ENCODE measurements around the gene GPR15. TPM values are rescaled to one million over a fixed set of nuclear protein-coding genes. Genes with fewer than 3 reads are reported as not detected.

Gene GPR15
- total and polyA plus RNA-seq, 2 donors (not counting 1 experiment from before 2014, with no cell fraction given), result under 0.01 TPM; not detected in 1

DNA sequence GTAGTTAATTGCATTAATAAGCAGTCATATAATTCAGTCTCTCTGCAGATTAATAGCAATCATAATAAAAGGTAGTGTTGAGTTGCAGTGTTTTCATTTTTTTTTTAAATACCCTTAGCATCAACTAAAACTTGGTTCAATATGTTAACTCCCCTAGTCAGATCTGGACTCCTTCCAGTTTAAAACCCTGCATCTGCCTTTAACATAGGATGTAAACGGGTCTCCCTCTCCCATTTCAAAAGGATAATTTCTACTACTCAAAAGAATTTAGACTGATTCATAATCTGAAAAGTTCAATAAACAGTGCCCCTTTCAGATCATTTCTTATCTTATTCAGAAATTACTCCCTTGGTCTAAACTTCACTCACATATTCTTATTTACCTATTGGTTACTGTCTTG lies 50.3 kb downstream of the GPR15 start:
- Histone ChIP-seq H3K4me1 (ENCODE audit: control insufficient read depth, extremely low read depth, insufficient read depth, low read length) (no peaks in the 10 kb centered on the region), H3K9me3 (ENCODE audit: control insufficient read depth, insufficient read depth, low read depth, low read length) (no peaks in the 10 kb centered on the region), H2AFZ (ENCODE audit: low read length) (no peak overlapping the region), H3K79me2 (ENCODE audit: control insufficient read depth, insufficient read depth, low read length) (no peaks in the 10 kb centered on the region), H3K27me3 (ENCODE audit: control insufficient read depth, insufficient read depth, low read length) (no peaks in the 10 kb centered on the region), H3K36me3 (ENCODE audit: control insufficient read depth, insufficient read depth, low read length) (no peaks in the 10 kb centered on the region), H3K27ac (ENCODE audit: insufficient read depth, low read length) (no peak overlapping the region), H4K20me1 (ENCODE audit: control insufficient read depth, extremely low read depth, insufficient read depth, low read length) (no peaks in the 10 kb centered on the region), H3K4me2 (ENCODE audit: extremely low read depth, insufficient read depth, low read length) (no peak overlapping the region), H3K9ac (ENCODE audit: insufficient read depth, low read length) (no peak overlapping the region), H3K4me3 (replicated peaks in 1 of 4; ENCODE audit: control extremely low read depth in 1 of 4, insufficient read depth in 1 of 4, low read depth in 3 of 4, low read length in 4 of 4) (no peak overlapping the region)
- TF ChIP-seq, protein P1, sequence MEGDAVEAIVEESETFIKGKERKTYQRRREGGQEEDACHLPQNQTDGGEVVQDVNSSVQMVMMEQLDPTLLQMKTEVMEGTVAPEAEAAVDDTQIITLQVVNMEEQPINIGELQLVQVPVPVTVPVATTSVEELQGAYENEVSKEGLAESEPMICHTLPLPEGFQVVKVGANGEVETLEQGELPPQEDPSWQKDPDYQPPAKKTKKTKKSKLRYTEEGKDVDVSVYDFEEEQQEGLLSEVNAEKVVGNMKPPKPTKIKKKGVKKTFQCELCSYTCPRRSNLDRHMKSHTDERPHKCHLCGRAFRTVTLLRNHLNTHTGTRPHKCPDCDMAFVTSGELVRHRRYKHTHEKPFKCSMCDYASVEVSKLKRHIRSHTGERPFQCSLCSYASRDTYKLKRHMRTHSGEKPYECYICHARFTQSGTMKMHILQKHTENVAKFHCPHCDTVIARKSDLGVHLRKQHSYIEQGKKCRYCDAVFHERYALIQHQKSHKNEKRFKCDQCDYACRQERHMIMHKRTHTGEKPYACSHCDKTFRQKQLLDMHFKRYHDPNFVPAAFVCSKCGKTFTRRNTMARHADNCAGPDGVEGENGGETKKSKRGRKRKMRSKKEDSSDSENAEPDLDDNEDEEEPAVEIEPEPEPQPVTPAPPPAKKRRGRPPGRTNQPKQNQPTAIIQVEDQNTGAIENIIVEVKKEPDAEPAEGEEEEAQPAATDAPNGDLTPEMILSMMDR (conservative IDR thresholded peaks at IDR 0.05 in 1 of 2, IDR thresholded peaks at IDR 0.05 in 1 of 2; ENCODE audit: low read depth in 1 of 2, low read length in 2 of 2), result no peak
- no peak for TF ChIP-seq EZH2 (IDR thresholded peaks at IDR 0.05; ENCODE audit: low read length, missing control alignments)
- no peak for DNase-seq (ENCODE audit: low read depth in 2 of 2)

DNA sequence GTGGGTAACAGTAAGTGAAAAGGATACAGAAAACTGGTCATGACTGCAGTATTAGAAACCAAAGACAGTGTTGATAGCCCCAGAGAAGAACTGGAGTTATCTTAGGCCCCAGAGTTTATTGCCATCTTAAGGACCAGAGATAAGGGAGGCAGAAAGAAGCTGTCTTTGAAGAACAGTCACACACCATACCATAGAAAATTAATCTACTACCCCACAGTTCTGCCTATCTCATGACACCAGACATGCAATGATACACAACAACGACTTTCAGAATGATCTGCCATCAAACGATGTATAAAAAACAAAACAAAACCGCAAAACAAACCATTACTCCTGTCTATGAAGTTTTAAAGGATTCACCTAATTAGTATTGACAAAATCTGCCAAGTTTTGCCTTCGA lies 52.0 kb downstream of the GPR15 start:
- H3K36me3 ChIP-seq (ENCODE audit: control insufficient read depth, insufficient read depth, low read length), result no peaks in the 10 kb centered on the region
- no peak overlapping the region for H3K27ac ChIP-seq (ENCODE audit: insufficient read depth, low read length)
- TF ChIP-seq EZH2 (IDR thresholded peaks at IDR 0.05; ENCODE audit: low read length, missing control alignments), result no peak
- TF ChIP-seq, protein P1 (conservative IDR thresholded peaks at IDR 0.05 in 1 of 2, IDR thresholded peaks at IDR 0.05 in 1 of 2; ENCODE audit: low read depth in 1 of 2, low read length in 2 of 2), result no peak

More for the DNA sequence above, 52.0 kb downstream of the GPR15 start:
- Histone ChIP-seq H3K9ac (ENCODE audit: insufficient read depth, low read length) (no peak overlapping the region), H3K4me1 (ENCODE audit: control insufficient read depth, extremely low read depth, insufficient read depth, low read length) (no peaks in the 10 kb centered on the region), H3K27me3 (ENCODE audit: control insufficient read depth, insufficient read depth, low read length) (no peaks in the 10 kb centered on the region), H2AFZ (ENCODE audit: low read length) (no peak overlapping the region), H3K79me2 (ENCODE audit: control insufficient read depth, insufficient read depth, low read length) (no peaks in the 10 kb centered on the region), H4K20me1 (ENCODE audit: control insufficient read depth, extremely low read depth, insufficient read depth, low read length) (no peaks in the 10 kb centered on the region), H3K4me2 (ENCODE audit: extremely low read depth, insufficient read depth, low read length) (no peak overlapping the region), H3K4me3 (replicated peaks in 1 of 4; ENCODE audit: control extremely low read depth in 1 of 4, insufficient read depth in 1 of 4, low read depth in 3 of 4, low read length in 4 of 4) (no peak overlapping the region), H3K9me3 (ENCODE audit: control insufficient read depth, insufficient read depth, low read depth, low read length) (no peaks in the 10 kb centered on the region)
- DNase-seq (ENCODE audit: low read depth in 2 of 2), result no peak

Other genes with a start within 250 kb of the GPR15 start
- not detected in 2 replicates for gene OR5H2, start 249.5 kb upstream of the GPR15 start, total RNA-seq
- gene OR5H2, start 249.5 kb upstream of the GPR15 start, polyA plus RNA-seq, result not detected in 2 replicates
- not detected in 2 replicates for gene OR5K4, start 178.1 kb upstream of the GPR15 start, total RNA-seq
- not detected in 2 replicates for gene OR5K4, start 178.1 kb upstream of the GPR15 start, polyA plus RNA-seq
- gene OR5K3, start 141.3 kb upstream of the GPR15 start, total RNA-seq, result not detected in 2 replicates
- not detected in 2 replicates for gene OR5K3, start 141.3 kb upstream of the GPR15 start, polyA plus RNA-seq
- not detected in 2 replicates for gene OR5K1, start 68.8 kb upstream of the GPR15 start, total RNA-seq
- gene OR5K1, start 68.8 kb upstream of the GPR15 start, polyA plus RNA-seq, result not detected in 2 replicates
- gene OR5K2, start 34.3 kb upstream of the GPR15 start, total RNA-seq, result not detected in 2 replicates
- not detected in 2 replicates for gene OR5K2, start 34.3 kb upstream of the GPR15 start, polyA plus RNA-seq
- gene CLDND1, start 9.1 kb upstream of the GPR15 start, total RNA-seq, result 71.4 and 76.8 TPM in 2 replicates
- 71.3 and 127 TPM in 2 replicates for gene CLDND1, start 9.1 kb upstream of the GPR15 start, polyA plus RNA-seq
- gene CPOX, start 61.6 kb downstream of the GPR15 start, total RNA-seq, result 24.1 and 25.1 TPM in 2 replicates
- 16.7 and 17.3 TPM in 2 replicates for gene CPOX, start 61.6 kb downstream of the GPR15 start, polyA plus RNA-seq
- 2.6 and 4.1 TPM in 2 replicates for gene ST3GAL6, start 231.4 kb downstream of the GPR15 start, total RNA-seq
- 1.7 TPM in 2 replicates for gene ST3GAL6, start 231.4 kb downstream of the GPR15 start, polyA plus RNA-seq

Data from fibroblast of lung (primary cell).